H1 (cell line): Measurements from ENCODE around the gene GPRIN1.

Source experiments
- EP300 ChIP-seq, 2 experiments: IDR thresholded peaks; 1 replicate in 1 of 2; 2 replicates in 1 of 2; pipeline ENCODE4 v1.6.1; 2011 to 2012; ENCODE audit warnings: low read depth in 2 of 2, low read length in 2 of 2, mild to moderate bottlenecking in 2 of 2, borderline replicate concordance in 1 of 2, inconsistent platforms in 1 of 2, moderate library complexity in 1 of 2
- EZH2 ChIP-seq: fragments of 200-600 bp; sonication (generic); IDR thresholded peaks from 2 replicates; pipeline ENCODE4 v1.7.1; 2012; ENCODE audit warnings: low read depth, mild to moderate bottlenecking, moderate library complexity, low read length, inconsistent platforms; ENCODE audit not compliant: severe bottlenecking
- FOSL1 ChIP-seq: IDR thresholded peaks from 2 replicates; pipeline ENCODE4 v1.6.1; 2011; ENCODE audit warnings: mild to moderate bottlenecking, low read depth, low read length, moderate library complexity; ENCODE audit not compliant: insufficient read depth
- GTF2F1 ChIP-seq: IDR thresholded peaks from 2 replicates; pipeline ENCODE4 v1.6.1; 2012; ENCODE audit warnings: low read depth, low read length, improper control_type of control experiment, borderline replicate concordance
- KDM1A ChIP-seq: fragments of 200-600, 300-600 bp; sonication (generic); IDR thresholded peaks from 2 replicates; pipeline ENCODE4 v1.7.1; 2016; ENCODE audit warnings: mild to moderate bottlenecking, low read length, borderline replicate concordance
- TCF12 ChIP-seq: IDR thresholded peaks from 2 replicates; pipeline ENCODE4 v1.6.1; 2011; ENCODE audit warnings: low read depth, mild to moderate bottlenecking, low read length
- YY1 ChIP-seq: IDR thresholded peaks from 2 replicates; pipeline ENCODE4 v1.6.1; 2011; ENCODE audit warnings: low read depth, mild to moderate bottlenecking, low read length
- ZNF274 ChIP-seq: IDR thresholded peaks from 2 replicates; pipeline ENCODE4 v1.7.0; 2012; ENCODE audit warnings: low read length, borderline replicate concordance; ENCODE audit errors: extremely low read depth
- TF ChIP-seq, protein P1 (sequence below), 3 experiments: IDR thresholded peaks; 1 replicate in 2 of 3; 2 replicates in 1 of 3; pipeline versions ENCODE4 v1.5.1 to v1.6.1; 2011; ENCODE audit warnings: low read length in 3 of 3, mild to moderate bottlenecking in 3 of 3, inconsistent platforms in 2 of 3, low read depth in 1 of 3, moderate library complexity in 1 of 3; ENCODE audit not compliant: insufficient read depth in 1 of 3; ENCODE audit errors: control extremely low read depth in 1 of 3

DNA sequence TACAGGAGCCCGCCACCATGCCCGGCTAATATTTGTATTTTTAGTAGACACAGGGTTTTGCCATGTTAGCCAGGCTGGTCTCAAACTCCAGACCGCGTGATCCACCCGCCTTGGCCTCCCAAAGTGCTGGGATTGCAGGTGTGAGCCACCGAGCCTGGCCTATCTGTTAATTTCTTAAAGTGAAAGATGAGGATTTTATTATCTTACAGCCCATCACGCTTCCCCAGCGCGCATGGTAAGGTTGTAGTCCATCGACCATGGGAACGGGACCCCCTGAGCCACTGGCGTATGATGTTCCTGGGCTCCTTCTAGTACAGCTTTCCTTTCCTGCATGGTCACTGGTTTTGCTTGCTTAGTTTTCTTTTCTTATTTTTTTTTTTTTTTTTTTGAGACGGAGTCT, 52.1 kb downstream of the GPRIN1 start:
- TF ChIP-seq EP300 (IDR thresholded peaks at IDR 0.05; ENCODE audit: borderline replicate concordance in 1 of 2, low read depth in 2 of 2, low read length in 2 of 2) = no peak
- TF ChIP-seq, protein P1, sequence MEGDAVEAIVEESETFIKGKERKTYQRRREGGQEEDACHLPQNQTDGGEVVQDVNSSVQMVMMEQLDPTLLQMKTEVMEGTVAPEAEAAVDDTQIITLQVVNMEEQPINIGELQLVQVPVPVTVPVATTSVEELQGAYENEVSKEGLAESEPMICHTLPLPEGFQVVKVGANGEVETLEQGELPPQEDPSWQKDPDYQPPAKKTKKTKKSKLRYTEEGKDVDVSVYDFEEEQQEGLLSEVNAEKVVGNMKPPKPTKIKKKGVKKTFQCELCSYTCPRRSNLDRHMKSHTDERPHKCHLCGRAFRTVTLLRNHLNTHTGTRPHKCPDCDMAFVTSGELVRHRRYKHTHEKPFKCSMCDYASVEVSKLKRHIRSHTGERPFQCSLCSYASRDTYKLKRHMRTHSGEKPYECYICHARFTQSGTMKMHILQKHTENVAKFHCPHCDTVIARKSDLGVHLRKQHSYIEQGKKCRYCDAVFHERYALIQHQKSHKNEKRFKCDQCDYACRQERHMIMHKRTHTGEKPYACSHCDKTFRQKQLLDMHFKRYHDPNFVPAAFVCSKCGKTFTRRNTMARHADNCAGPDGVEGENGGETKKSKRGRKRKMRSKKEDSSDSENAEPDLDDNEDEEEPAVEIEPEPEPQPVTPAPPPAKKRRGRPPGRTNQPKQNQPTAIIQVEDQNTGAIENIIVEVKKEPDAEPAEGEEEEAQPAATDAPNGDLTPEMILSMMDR (IDR thresholded peaks at IDR 0.05; ENCODE audit: control extremely low read depth in 1 of 3, insufficient read depth in 1 of 3, low read depth in 1 of 3, low read length in 3 of 3) = no peak
- no peak for TF ChIP-seq YY1
- no peak for TF ChIP-seq KDM1A
- no peak for TF ChIP-seq ZNF274
- TF ChIP-seq TCF12 = no peak
- TF ChIP-seq EZH2 = no peak
- TF ChIP-seq FOSL1 = no peak
- no peak for TF ChIP-seq GTF2F1
